Thyroid gland (tissue), 4 donors: ENCODE data around the gene PHF3. TPM values are rescaled to one million over a fixed set of nuclear protein-coding genes. Genes with fewer than 3 reads are reported as not detected.

ENCODE experiments used
- DNase-seq, 2 donors: peaks; one replicate each; pipeline ENCODE4 v3.0.0-alpha.2; 2019
- H3K27ac ChIP-seq, 3 donors: fragments of 200-600 bp; sonication (generic); 1 replicate in 2 of 3; 2 replicates in 1 of 3; pipeline ENCODE4 v1.5.1; 2016 to 2019; ENCODE audit warnings: mild to moderate bottlenecking in 1 of 3, moderate library complexity in 1 of 3
- H3K27me3 ChIP-seq: fragments of 200-600 bp; sonication (generic); one replicate; pipeline ENCODE4 v1.5.1; 2019
- H3K36me3 ChIP-seq, 2 donors: fragments of 200-600 bp; sonication (generic); one replicate each; pipeline ENCODE4 v1.5.1; 2016 to 2019
- H3K4me1 ChIP-seq, 2 donors: fragments of 200-600 bp; sonication (generic); one replicate each; pipeline ENCODE4 v1.5.1; 2017 to 2019
- H3K4me3 ChIP-seq, 3 donors: fragments of 200-600 bp; sonication (generic); replicated peaks in 1 of 3; 1 replicate in 2 of 3; 2 replicates in 1 of 3; pipeline ENCODE4 v1.5.1; 2016; ENCODE audit warnings: mild to moderate bottlenecking in 1 of 3
- H3K9me3 ChIP-seq: fragments of 200-600 bp; sonication (generic); one replicate; pipeline ENCODE4 v1.5.1; 2017
- POLR2A ChIP-seq, 2 donors: fragments of 450-650 bp; IDR thresholded peaks; one replicate each; pipeline ENCODE4 v1.6.1; 2017; ENCODE audit warnings: antibody characterized with exemption in 2 of 2, mild to moderate bottlenecking in 2 of 2, moderate library complexity in 1 of 2
- WGBS, 2 donors: methylation state at CpG; one replicate each; pipeline ENCODE4 v1.1.5; 2017; 5-methylcytosine and 5-hydroxymethylcytosine counted together
- intact Hi-C: fragments of 100-400 bp; cut with DNase I; formaldehyde crosslinking; loops from one replicate; pipeline ENCODE4 v1.15.1; 2023
- total RNA-seq, 4 donors: library from RNA; depleted of rRNA; stranded (reverse); fragments of >200 nt; gene quantifications; one replicate each; pipeline ENCODE4 v1.2.3, GENCODE V29; 2016
- TF ChIP-seq, protein P1 (sequence below), 6 experiments: fragments of 200-600 bp in 3 of 6; fragments of 450-650 bp in 3 of 6; sonication (generic) in 3 of 6; IDR thresholded peaks; one replicate each; pipeline ENCODE4 v1.5.1; 2016 to 2019; ENCODE audit warnings: antibody characterized with exemption in 6 of 6, mild to moderate bottlenecking in 2 of 6, inconsistent platforms in 1 of 6, moderate library complexity in 1 of 6

The PHF3 gene
- total RNA-seq, 4 donors from 2014 or later: 74.4 to 114 (median 89.6) TPM

DNA sequence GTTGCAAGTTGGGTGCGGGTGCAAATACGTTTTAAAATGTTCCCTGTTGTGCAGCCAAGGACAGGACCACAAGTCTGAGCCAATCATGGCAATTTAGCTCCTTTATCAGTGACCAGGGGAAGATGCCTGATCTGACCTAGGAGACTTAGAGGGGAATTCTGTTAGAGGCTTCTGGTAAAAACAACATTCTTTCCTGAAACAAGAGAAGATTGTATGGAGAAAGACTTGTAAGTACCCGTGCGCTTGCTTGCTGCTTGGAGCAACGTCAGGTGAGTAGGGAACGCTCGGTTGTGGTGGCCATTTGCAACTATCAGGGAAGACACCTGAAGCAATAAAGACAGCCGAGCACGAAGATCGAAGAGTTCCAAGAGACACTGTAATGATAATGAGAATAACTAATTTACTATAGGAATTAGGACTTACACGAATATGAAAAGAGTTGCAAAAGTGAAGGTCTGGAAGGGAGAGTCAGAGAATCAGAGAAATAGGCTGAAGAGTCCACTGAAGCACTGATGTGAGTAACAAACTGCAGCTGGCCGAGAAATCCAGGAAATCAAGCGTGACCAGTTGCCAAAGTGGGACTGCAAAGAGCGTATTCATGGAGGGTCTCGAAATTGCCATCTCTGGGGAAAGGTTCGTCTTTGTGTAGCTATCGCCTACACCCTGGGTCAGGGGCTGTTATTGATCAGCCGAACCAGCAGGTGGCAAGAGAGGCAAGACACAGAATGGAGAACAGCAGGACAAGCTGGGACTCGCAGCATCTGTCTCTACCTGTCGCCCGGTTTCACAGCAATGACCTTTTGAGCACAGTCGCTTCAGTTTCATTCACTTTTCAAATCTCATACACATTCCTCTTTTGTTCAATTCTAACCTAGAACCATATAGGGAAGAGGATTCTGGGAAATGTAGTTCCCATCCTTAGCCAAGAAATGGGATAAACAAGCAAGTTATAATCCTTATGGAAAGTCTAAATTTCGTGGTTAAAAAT lies 37.3 kb upstream of the PHF3 start:
- H3K4me1 ChIP-seq: peaks cover 0 to 6% of the 10 kb centered on the region in 2 donors
- intact Hi-C loops: loop anchor here (2.0 kb wide), 1 partner anchor 166 kb away; no protein-coding TSS in a partner anchor
- H3K36me3 ChIP-seq: no peaks in the 10 kb centered on the region
- H3K9me3 ChIP-seq: no peaks in the 10 kb centered on the region
- no peak overlapping the region for H3K27ac ChIP-seq
- 5 to 7% methylated on average over 23 of the region's 23 CpGs for WGBS, 2 donors
- peak; percentile 68 to 74 for DNase-seq
- H3K4me3 ChIP-seq: peak overlapping the region in 2 of 3 donors; percentile 19 to 31
- no peaks in the 10 kb centered on the region for H3K27me3 ChIP-seq
- TF ChIP-seq, protein P1, sequence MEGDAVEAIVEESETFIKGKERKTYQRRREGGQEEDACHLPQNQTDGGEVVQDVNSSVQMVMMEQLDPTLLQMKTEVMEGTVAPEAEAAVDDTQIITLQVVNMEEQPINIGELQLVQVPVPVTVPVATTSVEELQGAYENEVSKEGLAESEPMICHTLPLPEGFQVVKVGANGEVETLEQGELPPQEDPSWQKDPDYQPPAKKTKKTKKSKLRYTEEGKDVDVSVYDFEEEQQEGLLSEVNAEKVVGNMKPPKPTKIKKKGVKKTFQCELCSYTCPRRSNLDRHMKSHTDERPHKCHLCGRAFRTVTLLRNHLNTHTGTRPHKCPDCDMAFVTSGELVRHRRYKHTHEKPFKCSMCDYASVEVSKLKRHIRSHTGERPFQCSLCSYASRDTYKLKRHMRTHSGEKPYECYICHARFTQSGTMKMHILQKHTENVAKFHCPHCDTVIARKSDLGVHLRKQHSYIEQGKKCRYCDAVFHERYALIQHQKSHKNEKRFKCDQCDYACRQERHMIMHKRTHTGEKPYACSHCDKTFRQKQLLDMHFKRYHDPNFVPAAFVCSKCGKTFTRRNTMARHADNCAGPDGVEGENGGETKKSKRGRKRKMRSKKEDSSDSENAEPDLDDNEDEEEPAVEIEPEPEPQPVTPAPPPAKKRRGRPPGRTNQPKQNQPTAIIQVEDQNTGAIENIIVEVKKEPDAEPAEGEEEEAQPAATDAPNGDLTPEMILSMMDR (IDR thresholded peaks at IDR 0.05): peak; percentile 33 to 92 (median 84)
- TF ChIP-seq POLR2A (IDR thresholded peaks at IDR 0.05): no peak

GRCh38 chr6:63599243-63599642 lies 36.4 kb upstream of the PHF3 start:
- Histone ChIP-seq H3K9me3 (no peaks in the 10 kb centered on the region), H3K27me3 (no peaks in the 10 kb centered on the region), H3K4me3 (no peak overlapping the region), H3K4me1 (peaks cover 0 to 6% of the 10 kb centered on the region in 2 donors), H3K36me3 (no peaks in the 10 kb centered on the region), H3K27ac (no peak overlapping the region)
- intact Hi-C loops: loop anchor here (2.0 kb wide), 1 partner anchor 166 kb away; no protein-coding TSS in a partner anchor
- 89 to 90% methylated on average over 7 of the region's 7 CpGs for WGBS, 2 donors
- DNase-seq: no peak
- TF ChIP-seq POLR2A (IDR thresholded peaks at IDR 0.05): no peak
- TF ChIP-seq, protein P1 (IDR thresholded peaks at IDR 0.05): no peak

DNA sequence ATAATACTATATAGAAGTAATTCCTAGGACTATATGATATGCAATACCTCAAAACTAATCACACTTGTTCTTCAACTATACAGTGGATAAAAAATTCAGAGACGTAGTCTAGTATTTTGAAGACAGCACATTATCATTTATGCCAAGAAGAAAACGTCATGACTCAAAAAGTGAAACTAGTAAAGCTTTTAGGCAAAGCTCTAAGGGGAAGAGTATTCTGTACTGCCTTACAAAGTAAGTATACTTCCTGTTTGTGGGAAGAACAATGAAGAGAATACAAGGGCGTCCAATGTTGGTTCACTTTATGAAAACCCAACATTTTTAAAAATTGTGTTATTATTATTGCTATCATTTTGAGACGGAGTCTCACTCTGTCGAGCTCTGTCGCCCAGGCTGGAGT lies 35.5 kb upstream of the PHF3 start:
- DNase-seq: no peak
- intact Hi-C loops: no loop called here
- Histone ChIP-seq H3K27ac (no peak overlapping the region), H3K4me3 (no peak overlapping the region), H3K27me3 (no peaks in the 10 kb centered on the region), H3K9me3 (no peaks in the 10 kb centered on the region), H3K36me3 (no peaks in the 10 kb centered on the region), H3K4me1 (peaks cover 0 to 6% of the 10 kb centered on the region in 2 donors)
- TF ChIP-seq, protein P1 (IDR thresholded peaks at IDR 0.05): no peak
- no peak for TF ChIP-seq POLR2A (IDR thresholded peaks at IDR 0.05)
- 84 to 85% methylated on average over 6 of the region's 6 CpGs for WGBS, 2 donors

DNA sequence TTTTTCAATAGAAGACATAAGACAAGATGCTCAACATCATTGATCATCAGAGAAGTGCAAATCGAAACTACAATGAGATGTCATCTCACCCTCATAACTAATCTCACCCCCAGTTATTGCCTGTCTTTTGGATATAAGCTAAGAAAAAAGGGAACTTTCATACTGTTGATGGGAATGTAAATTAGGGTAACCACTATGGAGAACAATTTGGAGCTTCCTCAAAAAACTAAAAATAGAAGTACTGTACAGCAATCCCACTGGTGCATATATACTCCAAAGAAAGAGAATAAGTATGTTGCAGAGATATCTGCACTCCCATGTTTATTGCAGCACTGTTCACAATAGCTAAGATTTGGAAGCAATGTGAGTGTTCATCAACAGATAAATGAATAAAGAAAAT lies 26.4 kb upstream of the PHF3 start:
- no peak overlapping the region for H3K27ac ChIP-seq
- H3K9me3 ChIP-seq: no peaks in the 10 kb centered on the region
- H3K36me3 ChIP-seq: no peaks in the 10 kb centered on the region
- intact Hi-C loops: no loop called here
- no peaks in the 10 kb centered on the region for H3K27me3 ChIP-seq
- 95% methylated on average over 1 of the region's 1 CpG for whole genome bisulfite sequencing, 2 donors
- no peak overlapping the region for H3K4me3 ChIP-seq
- TF ChIP-seq, protein P1 (IDR thresholded peaks at IDR 0.05): no peak
- TF ChIP-seq POLR2A (IDR thresholded peaks at IDR 0.05): no peak
- no peak for DNase-seq
- H3K4me1 ChIP-seq: no peaks in the 10 kb centered on the region

GRCh38 chr6:63610944-63611343 lies 24.7 kb upstream of the PHF3 start:
- Histone ChIP-seq H3K27ac (no peak overlapping the region), H3K36me3 (no peaks in the 10 kb centered on the region), H3K4me3 (no peak overlapping the region), H3K27me3 (no peaks in the 10 kb centered on the region), H3K4me1 (no peaks in the 10 kb centered on the region), H3K9me3 (no peaks in the 10 kb centered on the region)
- TF ChIP-seq POLR2A (IDR thresholded peaks at IDR 0.05): no peak
- TF ChIP-seq, protein P1 (IDR thresholded peaks at IDR 0.05): no peak
- DNase-seq: no peak
- 36 to 52% methylated on average over 1 of the region's 1 CpG for WGBS, 2 donors
- intact Hi-C loops: no loop called here
